ENCODE data around the gene ATP6V1C2.

- TF ChIP-seq CTCF (conservative IDR thresholded peaks at IDR 0.05), result no peak
- TF ChIP-seq ZFX (IDR thresholded peaks at IDR 0.05), result no peak
Measured at GRCh38 chr2:10720306-10720705, 1.1 kb upstream of the ATP6V1C2 start.
